Upper lobe of left lung (tissue), 6 donors: ENCODE results near the gene VPS13C. TPM values are rescaled to one million over a fixed set of nuclear protein-coding genes. Genes with fewer than 3 reads are reported as not detected.

Experiments
- ATAC-seq, 2 donors: fragments of 200-7000 bp; cut with Tn5 transposase; one replicate each; pipeline ENCODE4 v1.9.1; 2022; ENCODE audit warnings: mild to moderate bottlenecking in 2 of 2, moderate library complexity in 2 of 2; ENCODE audit not compliant: low FRiP score in 2 of 2
- DNase-seq, 2 donors: peaks; one replicate each; pipeline ENCODE4 v3.0.0-alpha.2; 2019 to 2020
- H3K27ac ChIP-seq, 4 donors: fragments of 200-600 bp; sonication (generic); one replicate each; pipeline ENCODE4 v1.5.1; 2016 to 2019
- H3K27me3 ChIP-seq, 4 donors: fragments of 200-600 bp; sonication (generic); one replicate each; pipeline ENCODE4 v1.5.1; 2017 to 2019
- H3K36me3 ChIP-seq, 4 donors: fragments of 200-600 bp; sonication (generic); one replicate each; pipeline ENCODE4 v1.5.1; 2016 to 2019
- H3K4me1 ChIP-seq, 4 donors: fragments of 200-600 bp; sonication (generic); one replicate each; pipeline ENCODE4 v1.5.1; 2018 to 2019
- H3K4me3 ChIP-seq, 4 donors: fragments of 200-600 bp; sonication (generic); one replicate each; pipeline ENCODE4 v1.5.1; 2017 to 2019; ENCODE audit warnings: mild to moderate bottlenecking in 2 of 4, moderate library complexity in 1 of 4
- H3K9me3 ChIP-seq, 4 donors: fragments of 200-600 bp; sonication (generic); one replicate each; pipeline ENCODE4 v1.5.1; 2018 to 2019
- CTCF ChIP-seq, 6 experiments: fragments of 450-650 bp in 4 of 6; fragments of 200-600 bp in 2 of 6; sonication (generic) in 2 of 6; IDR thresholded peaks; one replicate each; pipeline ENCODE4 v1.5.1; 2016 to 2019; ENCODE audit warnings: antibody characterized with exemption in 6 of 6
- EP300 ChIP-seq, 4 donors: sonication (generic); formaldehyde crosslinking; IDR thresholded peaks; one replicate each; pipeline ENCODE4 v1.5.1; 2017; ENCODE audit warnings: antibody characterized with exemption in 4 of 4, control low read depth in 2 of 4
- POLR2A ChIP-seq, 4 donors: fragments of 450-650 bp; IDR thresholded peaks; one replicate each; pipeline ENCODE4 v1.5.1; 2016 to 2017; ENCODE audit warnings: antibody characterized with exemption in 4 of 4, mild to moderate bottlenecking in 2 of 4
- POLR2AphosphoS5 ChIP-seq, 2 donors: sonication (generic); formaldehyde crosslinking; IDR thresholded peaks; one replicate each; pipeline ENCODE4 v1.5.1; 2017; ENCODE audit warnings: antibody characterized with exemption in 2 of 2
- WGBS, 2 donors: methylation state at CpG; one replicate each; pipeline ENCODE4 v1.1.5; 2017 to 2018; 5-methylcytosine and 5-hydroxymethylcytosine counted together
- total RNA-seq, 6 donors: library from RNA; depleted of rRNA in 4 of 6; stranded (reverse); fragments of >200 nt in 4 of 6; gene quantifications; one replicate each; pipeline versions ENCODE4 v1.1.0 to v1.2.1, GENCODE V29; 2016 to 2021
- donor health status: DM: no; HTN: no; CAD: no; lungs with moderate emphysema.
- donor health status: DM: no; HTN: yes; CAD: no; lungs with severe emphysema.

VPS13C gene
- total RNA-seq, 6 donors from 2014 or later = 73.7 to 180 (median 97.4) TPM

GRCh38 chr15:61841466-61841865 lies 218.8 kb downstream of the VPS13C start:
- WGBS, 2 donors = 64 to 66% methylated on average over 9 of the region's 9 CpGs
- no peaks in the 10 kb centered on the region for H3K4me1 ChIP-seq
- TF ChIP-seq CTCF (IDR thresholded peaks at IDR 0.05) (no peak), POLR2A (IDR thresholded peaks at IDR 0.05) (no peak), EP300 (IDR thresholded peaks at IDR 0.05) (no peak), POLR2AphosphoS5 (IDR thresholded peaks at IDR 0.05) (no peak)
- ATAC-seq = no peak
- H3K36me3 ChIP-seq = no peaks in the 10 kb centered on the region
- H3K27me3 ChIP-seq = no peaks in the 10 kb centered on the region
- DNase-seq = no peak
- H3K27ac ChIP-seq = no peak overlapping the region
- H3K4me3 ChIP-seq = no peak overlapping the region
- H3K9me3 ChIP-seq = no peaks in the 10 kb centered on the region

GRCh38 chr15:61840090-61840489 lies 220.2 kb downstream of the VPS13C start:
- peaks cover 0 to 8% (median 2%) of the 10 kb centered on the region in 4 donors for H3K4me1 ChIP-seq
- TF ChIP-seq POLR2A (IDR thresholded peaks at IDR 0.05) (no peak), POLR2AphosphoS5 (IDR thresholded peaks at IDR 0.05) (no peak), CTCF (IDR thresholded peaks at IDR 0.05) (no peak), EP300 (IDR thresholded peaks at IDR 0.05) (no peak)
- 72 to 81% methylated on average over 12 of the region's 12 CpGs for WGBS, 2 donors

GRCh38 chr15:61839546-61839945 lies 220.7 kb downstream of the VPS13C start:
- Histone ChIP-seq H3K4me3 (no peak overlapping the region), H3K4me1 (peaks cover 0 to 10% (median 2%) of the 10 kb centered on the region in 4 donors), H3K9me3 (no peaks in the 10 kb centered on the region), H3K27ac (no peak overlapping the region), H3K27me3 (no peaks in the 10 kb centered on the region), H3K36me3 (no peaks in the 10 kb centered on the region)
- ATAC-seq = no peak
- no peak for TF ChIP-seq POLR2AphosphoS5 (IDR thresholded peaks at IDR 0.05)
- no peak for TF ChIP-seq EP300 (IDR thresholded peaks at IDR 0.05)
- TF ChIP-seq CTCF (IDR thresholded peaks at IDR 0.05) = no peak
- no peak for TF ChIP-seq POLR2A (IDR thresholded peaks at IDR 0.05)
- WGBS, 2 donors = 81 to 90% methylated on average over 8 of the region's 8 CpGs
- no peak for DNase-seq

More at GRCh38 chr15:61840090-61840489, 220.2 kb downstream of the VPS13C start:
- Histone ChIP-seq H3K36me3 (no peaks in the 10 kb centered on the region), H3K9me3 (no peaks in the 10 kb centered on the region), H3K27me3 (no peaks in the 10 kb centered on the region), H3K4me3 (no peak overlapping the region), H3K27ac (no peak overlapping the region)
- DNase-seq = no peak
- no peak for ATAC-seq

- TF ChIP-seq CTCF (IDR thresholded peaks at IDR 0.05) = peak; percentile 62 to 86 (median 76)
- no peak for TF ChIP-seq EP300 (IDR thresholded peaks at IDR 0.05)
- Histone ChIP-seq H3K9me3 (no peaks in the 10 kb centered on the region), H3K4me3 (no peak overlapping the region), H3K4me1 (peaks cover 0 to 10% (median 2%) of the 10 kb centered on the region in 4 donors), H3K36me3 (no peaks in the 10 kb centered on the region), H3K27me3 (no peaks in the 10 kb centered on the region), H3K27ac (no peak overlapping the region)
- ATAC-seq (peak; percentile 67 to 79), DNase-seq (peak in 1 of 2 donors; percentile 49)
- 9 to 31% methylated on average over 3 to 9 of the region's 9 CpGs for WGBS, 2 donors
Measured at GRCh38 chr15:61835496-61836106, 224.6 kb downstream of the VPS13C start.

- ATAC-seq = no peak
- no peaks in the 10 kb centered on the region for H3K36me3 ChIP-seq
- peak in 1 of 2 donors; percentile 20 for DNase-seq
- no peaks in the 10 kb centered on the region for H3K9me3 ChIP-seq
- H3K27me3 ChIP-seq = no peaks in the 10 kb centered on the region
- H3K4me3 ChIP-seq = no peak overlapping the region
- H3K4me1 ChIP-seq = peaks cover 0 to 10% (median 2%) of the 10 kb centered on the region in 4 donors
- TF ChIP-seq EP300 (IDR thresholded peaks at IDR 0.05) (no peak), CTCF (IDR thresholded peaks at IDR 0.05) (no peak), POLR2A (IDR thresholded peaks at IDR 0.05) (no peak), POLR2AphosphoS5 (IDR thresholded peaks at IDR 0.05) (no peak)
- H3K27ac ChIP-seq = no peak overlapping the region
- 75 to 88% methylated on average over 6 to 9 of the region's 9 CpGs for WGBS, 2 donors
Measured at GRCh38 chr15:61835029-61835428, 225.2 kb downstream of the VPS13C start.
